HepG2 (cell line): ENCODE results near the gene AKT3. TPM values are rescaled to one million over a fixed set of nuclear protein-coding genes. Genes with fewer than 3 reads are reported as not detected.

Experiments used
- ATAC-seq: fragments of 200-7000 bp; cut with Tn5 transposase; 3 replicates; pipeline ENCODE4 v1.9.1; 2020; ENCODE audit warnings: mild to moderate bottlenecking, moderate library complexity
- BruUV-seq: library from RNA; stranded (reverse); fragments of 400-500 nt; replicated peaks from 2 replicates; lab custom pipeline; 2021; lab: Mats Ljungman, UMichigan
- CTCF ChIA-PET: fragments of 300-600 bp; formaldehyde crosslinking; extraction: SDS; loops from one replicate; lab custom pipeline; 2021; ENCODE audit warnings: low total read pairs, inconsistent platforms, low intra/inter-chr PET ratio; lab: Yijun Ruan, JAX
- POLR2A ChIA-PET: fragments of 350-600 bp; sonication (Branson Sonifier 250); formaldehyde crosslinking; loops from one replicate; lab custom pipeline; 2020; ENCODE audit warnings: antibody characterized with exemption, inconsistent platforms; lab: Yijun Ruan, JAX
- DNase-seq: peaks from one replicate; pipeline ENCODE4 v3.0.0-alpha.2; 2015; ENCODE audit warnings: low spot score
- FAIRE-seq: peaks from 3 replicates; lab custom pipeline; 2011; peaks lifted over from hg19 to GRCh38; lab: Jason Lieb, UNC
- H2AFZ ChIP-seq: one replicate; pipeline ENCODE4 v1.6.1; 2011; ENCODE audit warnings: low read length, inconsistent platforms
- H3K27ac ChIP-seq: fragments of 300-600 bp; 3 replicates; pipeline ENCODE4 v1.8.0; 2011; ENCODE audit warnings: mixed run types, mild to moderate bottlenecking, mixed read lengths, low read length, inconsistent platforms; ENCODE audit not compliant: insufficient read depth; ENCODE audit errors: extremely low read length
- H3K27me3 ChIP-seq, 2 experiments: fragments of 200-600 bp in 1 of 2; 2 replicates in 1 of 2; 3 replicates in 1 of 2; pipeline versions ENCODE4 v1.6.0 to v1.8.0; 2011; ENCODE audit warnings: low read length in 2 of 2, mild to moderate bottlenecking in 2 of 2, moderate library complexity in 2 of 2, inconsistent platforms in 1 of 2; ENCODE audit not compliant: insufficient read depth in 2 of 2, control insufficient read depth in 1 of 2
- H3K36me3 ChIP-seq, 2 experiments: fragments of 200-600 bp in 1 of 2; replicated peaks in 1 of 2; 2 replicates in 1 of 2; 3 replicates in 1 of 2; pipeline versions ENCODE4 v1.5.1 to v1.8.0; 2011; ENCODE audit warnings: low read length in 2 of 2, inconsistent platforms in 1 of 2; ENCODE audit not compliant: insufficient read depth in 2 of 2, control insufficient read depth in 1 of 2
- H3K4me1 ChIP-seq: 2 replicates; pipeline ENCODE4 v1.5.1; 2012; ENCODE audit warnings: low read length, inconsistent platforms; ENCODE audit not compliant: insufficient read depth
- H3K4me2 ChIP-seq: 2 replicates; pipeline ENCODE4 v1.6.0; 2011; ENCODE audit warnings: low read depth, low read length, inconsistent platforms
- H3K4me3 ChIP-seq, 3 experiments: fragments of 200-600 bp in 1 of 3; sonication (generic), shearing (Covaris generic) in 1 of 3; replicated peaks in 1 of 3; 2 replicates each; pipeline ENCODE4 v1.5.1; 2011 to 2016; ENCODE audit warnings: low read length in 3 of 3, inconsistent platforms in 2 of 3, low read depth in 2 of 3, mild to moderate bottlenecking in 2 of 3, control low read depth in 1 of 3, mixed read lengths in 1 of 3; ENCODE audit not compliant: insufficient read depth in 1 of 3
- H3K79me2 ChIP-seq: one replicate; pipeline ENCODE4 v1.6.1; 2011; ENCODE audit warnings: low read length, inconsistent platforms; ENCODE audit not compliant: insufficient read depth
- H3K9ac ChIP-seq: 2 replicates; pipeline ENCODE4 v1.6.0; 2011; ENCODE audit warnings: mild to moderate bottlenecking, low read depth, low read length, inconsistent platforms; ENCODE audit not compliant: insufficient read depth
- H3K9me3 ChIP-seq: 2 replicates; pipeline ENCODE4 v1.5.1; 2012; ENCODE audit warnings: mild to moderate bottlenecking, low read length
- H4K20me1 ChIP-seq: 2 replicates; pipeline ENCODE4 v1.6.0; 2011; ENCODE audit warnings: inconsistent platforms, mild to moderate bottlenecking, low read length, moderate library complexity; ENCODE audit not compliant: insufficient read depth
- ATF1 ChIP-seq: IDR thresholded peaks from 2 replicates; pipeline ENCODE4 v1.6.1; 2016; ENCODE audit warnings: mild to moderate bottlenecking, control low read depth
- ATF6 ChIP-seq: sonication (generic); formaldehyde crosslinking; conservative IDR thresholded peaks from 2 replicates; pipeline ENCODE4 v1.4.0; 2020; ENCODE audit warnings: missing genetic modification reagents
- BRF2 ChIP-seq: sonication (generic); formaldehyde crosslinking; IDR thresholded peaks from 2 replicates; pipeline ENCODE4 v1.8.1; 2022; ENCODE audit warnings: mild to moderate bottlenecking, missing genetic modification reagents
- HMG20A ChIP-seq: IDR thresholded peaks from 2 replicates; pipeline ENCODE4 v1.6.1; 2016; ENCODE audit warnings: borderline replicate concordance
- KDM2A ChIP-seq: sonication (generic); formaldehyde crosslinking; IDR thresholded peaks from 2 replicates; pipeline ENCODE4 v1.4.0; 2020; ENCODE audit warnings: low read depth, missing genetic modification reagents, borderline replicate concordance
- KLF11 ChIP-seq: IDR thresholded peaks from 2 replicates; pipeline ENCODE4 v1.6.1; 2016; ENCODE audit warnings: missing compliant biosample characterization
- NFKBIZ ChIP-seq: IDR thresholded peaks from 2 replicates; pipeline ENCODE4 v1.6.1; 2018; ENCODE audit warnings: missing genetic modification reagents, missing compliant biosample characterization
- PBX3 ChIP-seq: sonication (generic); formaldehyde crosslinking; IDR thresholded peaks from 2 replicates; pipeline ENCODE4 v1.8.1; 2023; ENCODE audit warnings: missing genetic modification reagents, inconsistent platforms, borderline replicate concordance
- PRDM4 ChIP-seq: sonication (generic); formaldehyde crosslinking; IDR thresholded peaks from 2 replicates; pipeline ENCODE4 v1.9.0; 2021; ENCODE audit warnings: missing genetic modification reagents, borderline replicate concordance
- SP2 ChIP-seq: sonication (generic); formaldehyde crosslinking; IDR thresholded peaks from 2 replicates; pipeline ENCODE4 v1.5.1; 2020; ENCODE audit warnings: mild to moderate bottlenecking, missing genetic modification reagents
- SRF ChIP-seq: IDR thresholded peaks from 2 replicates; pipeline ENCODE4 v1.6.1; 2011; ENCODE audit warnings: mild to moderate bottlenecking, low read depth, low read length, moderate library complexity
- TOE1 ChIP-seq: sonication (generic); formaldehyde crosslinking; IDR thresholded peaks from 2 replicates; pipeline ENCODE4 v1.4.0; 2020; ENCODE audit warnings: mild to moderate bottlenecking, missing genetic modification reagents
- ZBTB44 ChIP-seq: sonication (generic); formaldehyde crosslinking; IDR thresholded peaks from 2 replicates; pipeline ENCODE4 v1.4.0; 2020; ENCODE audit warnings: missing genetic modification reagents
- ZNF10 ChIP-seq: sonication (generic); formaldehyde crosslinking; IDR thresholded peaks from 2 replicates; pipeline ENCODE4 v1.4.0; 2020; ENCODE audit warnings: mild to moderate bottlenecking, low read depth, missing genetic modification reagents, borderline replicate concordance
- ZNF333 ChIP-seq: sonication (generic); formaldehyde crosslinking; IDR thresholded peaks from 2 replicates; pipeline ENCODE4 v1.4.0; 2020; ENCODE audit warnings: mild to moderate bottlenecking, missing genetic modification reagents, borderline replicate concordance
- ZNF614 ChIP-seq: IDR thresholded peaks from 2 replicates; pipeline ENCODE4 v1.6.1; 2018; ENCODE audit warnings: missing biosample characterization, missing genetic modification reagents, inconsistent platforms, borderline replicate concordance
- ZNF670 ChIP-seq: sonication (generic); formaldehyde crosslinking; IDR thresholded peaks from 2 replicates; pipeline ENCODE4 v1.8.0; 2022; ENCODE audit warnings: mild to moderate bottlenecking, missing genetic modification reagents, borderline replicate concordance
- WGBS: methylation state at CpG from one replicate; pipeline ENCODE4 v1.1.6; 2017; ENCODE audit warnings: low lambda C conversion rate; 5-methylcytosine and 5-hydroxymethylcytosine counted together
- in situ Hi-C: cut with HindIII; loops from 2 replicates; pipeline ENCODE4 v1.10.0; 2017; ENCODE audit warnings: low pct_unique_long_range_greater_than_20kb; ENCODE audit not compliant: extremely low pct_ligation_motif_present
- intact Hi-C: fragments of 100-400 bp; cut with micrococcal nuclease; formaldehyde crosslinking; loops from one replicate; pipeline ENCODE4 v1.10.0; 2022; ENCODE audit not compliant: unreplicated experiment
- polyA plus RNA-seq, 8 experiments: library from polyadenylated mRNA; depleted of rRNA in 3 of 8; stranded (reverse) in 7 of 8; unstranded in 1 of 8; fragments of >200 nt; fragmentation: Illumina TruSeq in 4 of 8; extraction: Trizol in 4 of 8; gene quantifications; 2 replicates each; pipeline versions ENCODE4 v1.2.1 to v1.2.3, GENCODE V29; 2011 to 2016; ENCODE audit warnings: low read depth in 4 of 8, missing spikeins in 1 of 8, mixed read lengths in 1 of 8; ENCODE audit not compliant: insufficient read depth in 1 of 8
- total RNA-seq, 5 experiments: library from RNA; depleted of rRNA; stranded (reverse); fragments of >200 nt; fragmentation: Illumina TruSeq; extraction: Trizol; gene quantifications; 2 replicates each; pipeline ENCODE4 v1.2.3, GENCODE V29; 2016; ENCODE audit warnings: low read depth in 1 of 5

The AKT3 gene
- total and polyA plus RNA-seq, 2 of the 13 experiments (the other 11 are each of a cell fraction or from before 2014, with no cell fraction given) = 0.07 TPM

- Histone ChIP-seq H3K27me3 (peaks cover 6 to 46% of the 10 kb centered on the region in 2 experiments), H4K20me1 (no peaks in the 10 kb centered on the region), H3K9ac (no peak overlapping the region), H3K4me2 (no peak overlapping the region), H3K79me2 (no peaks in the 10 kb centered on the region), H3K4me3 (no peak overlapping the region), H3K4me1 (no peaks in the 10 kb centered on the region), H3K27ac (no peak overlapping the region), H3K9me3 (no peaks in the 10 kb centered on the region), H3K36me3 (no peaks in the 10 kb centered on the region), H2AFZ (no peak overlapping the region)
- no peak for DNase-seq
- WGBS = 2% methylated on average over 2 of the region's 2 CpGs
- no peak for FAIRE-seq
- TF ChIP-seq NFKBIZ (CRISPR knock-in tag) = no peak
- TF ChIP-seq KDM2A (CRISPR knock-in tag) = no peak
- TF ChIP-seq HMG20A (CRISPR knock-in tag) = no peak
- no peak for TF ChIP-seq KLF11 (CRISPR knock-in tag)
- TF ChIP-seq ATF6 (CRISPR knock-in tag) = no peak
- TF ChIP-seq TOE1 (CRISPR knock-in tag) = no peak
- TF ChIP-seq ZNF670 (CRISPR knock-in tag) = no peak
- no peak for TF ChIP-seq ZBTB44 (CRISPR knock-in tag)
- TF ChIP-seq PBX3 (CRISPR knock-in tag) = no peak
- TF ChIP-seq ATF1 = no peak
- no peak for TF ChIP-seq BRF2 (CRISPR knock-in tag)
- no peak for TF ChIP-seq ZNF614 (CRISPR knock-in tag)
- TF ChIP-seq ZNF333 (CRISPR knock-in tag) = no peak
- no peak for TF ChIP-seq PRDM4 (CRISPR knock-in tag)
- TF ChIP-seq ZNF10 (CRISPR knock-in tag) = no peak
- TF ChIP-seq SRF = no peak
- no peak for TF ChIP-seq SP2 (CRISPR knock-in tag)
- CTCF ChIA-PET = no interaction called here
- in situ Hi-C loops = no loop called here
- POLR2A ChIA-PET = no interaction called here
- no TSS peak for BruUV-seq
- ATAC-seq = no peak
- intact Hi-C loops = no loop called here
These were observed 48.2 kb upstream of the AKT3 start for GRCh38 chr1:243898278-243898677.
